GM21737 (cell line): ENCODE results near the gene PTCD2.
"Not testable (repeated sequence)": the region's sequence is repeated elsewhere in the genome, so short reads cannot be mapped to it uniquely, and the experiment has no call there.

Experiments used
- ATAC-seq: cut with Tn5 transposase; IDR thresholded peaks from one replicate; pipeline ENCODE4 v1.9.1; 2021; ENCODE audit warnings: mild to moderate bottlenecking, moderate library complexity; ENCODE audit not compliant: unreplicated experiment

Gene PTCD2

DNA sequence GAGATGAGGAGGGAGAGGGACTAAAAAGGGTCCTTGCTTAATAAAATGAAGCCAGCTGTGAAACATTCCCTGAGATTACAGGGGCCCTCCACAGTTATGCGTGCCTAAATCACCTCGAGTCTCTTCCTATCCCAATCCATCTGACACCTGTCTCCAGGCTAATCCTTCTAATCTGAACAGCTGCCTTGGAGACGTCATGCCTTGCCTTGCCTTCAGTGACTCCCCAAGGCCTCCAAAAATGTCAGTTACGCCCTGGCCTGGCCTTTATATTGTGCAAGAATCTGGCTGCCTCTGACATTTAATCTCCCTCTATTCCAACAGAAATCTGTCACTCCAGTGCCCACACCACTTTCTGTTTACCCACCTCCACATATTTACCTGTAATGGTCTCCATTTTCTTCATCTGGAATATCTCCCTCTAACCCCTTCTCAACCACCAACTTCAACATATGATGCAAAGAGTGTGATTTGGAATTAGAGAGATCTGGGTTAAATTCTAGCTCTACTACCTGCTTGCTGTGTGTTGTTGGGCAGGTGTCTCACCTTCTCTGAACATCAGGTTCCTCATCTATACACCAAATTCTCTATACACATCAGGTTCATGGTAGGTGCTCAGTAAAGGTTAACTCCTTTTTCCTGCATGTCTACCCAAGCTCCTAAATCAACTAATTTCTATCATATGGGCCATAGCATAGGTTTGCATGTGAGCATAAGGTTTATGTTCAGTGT is 57.9 kb downstream of the PTCD2 start:
- no peak for ATAC-seq

- ATAC-seq: no peak
These were observed 58.6 kb downstream of the PTCD2 start for GRCh38 chr5:72378639-72379289.

DNA sequence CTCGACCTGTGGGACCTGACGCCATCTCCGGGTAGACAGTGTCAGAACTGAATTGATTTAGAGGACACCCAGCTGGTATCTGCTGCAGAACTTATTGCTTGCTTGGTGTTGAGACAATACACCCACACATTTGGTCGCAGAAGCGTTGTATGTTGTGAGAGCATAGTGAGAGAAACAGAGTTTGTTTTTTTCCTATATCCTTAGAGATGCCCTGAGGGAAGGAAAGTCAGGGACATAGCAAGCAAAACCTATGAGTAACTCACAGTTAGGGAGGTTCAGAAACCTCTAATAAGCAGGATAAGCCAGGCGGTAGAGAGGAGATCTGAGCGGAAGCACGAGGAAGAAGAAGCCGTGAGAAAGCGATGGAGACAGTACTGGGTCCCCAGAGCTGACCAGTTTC is 59.8 kb downstream of the PTCD2 start:
- ATAC-seq: no peak

- no peak for ATAC-seq
These were observed 60.5 kb downstream of the PTCD2 start for GRCh38 chr5:72380492-72381274.

GRCh38 chr5:72383280-72383679 is 63.1 kb downstream of the PTCD2 start:
- ATAC-seq: no peak

- no peak for ATAC-seq
These were observed 63.6 kb downstream of the PTCD2 start for GRCh38 chr5:72383726-72384125.

DNA sequence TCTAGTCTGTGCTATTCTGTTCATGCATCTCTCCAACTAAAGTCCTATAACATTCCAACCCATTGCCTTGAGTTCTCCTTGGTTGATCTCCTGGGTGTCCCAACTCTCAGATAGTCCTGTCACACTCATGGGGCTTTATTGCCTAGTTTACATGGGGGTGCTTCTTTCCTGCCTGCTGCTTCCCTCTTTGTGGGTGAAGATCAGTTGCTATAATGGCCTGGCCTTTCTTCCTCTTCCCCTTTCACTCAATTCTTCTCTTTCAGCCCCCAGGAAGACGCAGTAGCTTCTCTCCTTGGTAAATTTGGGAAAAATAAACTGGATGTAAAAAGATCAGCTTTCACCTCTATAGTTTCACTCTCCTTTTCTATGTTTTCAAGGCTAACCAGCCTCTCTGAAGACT is 66.5 kb downstream of the PTCD2 start:
- no peak for ATAC-seq

DNA sequence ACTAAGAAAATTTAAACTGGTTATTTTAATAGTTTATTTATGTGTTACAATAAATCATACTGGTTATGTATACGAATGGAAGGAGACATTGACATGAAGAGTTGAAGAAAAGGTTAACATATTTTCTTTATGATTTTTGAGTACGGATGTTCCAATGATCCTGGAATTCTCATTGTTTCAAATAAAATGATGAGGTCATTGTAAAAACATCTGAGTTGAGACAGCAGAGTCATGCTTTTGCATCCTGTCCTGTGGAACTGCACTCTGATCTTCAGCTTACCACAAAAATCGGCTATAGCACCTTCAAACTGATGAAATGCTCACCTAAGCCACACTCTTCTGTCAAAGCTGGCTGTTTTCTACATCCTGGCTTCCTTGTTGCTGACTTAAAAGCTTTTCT is 67.8 kb downstream of the PTCD2 start:
- ATAC-seq: no peak

- ATAC-seq: no peak
These were observed 68.5 kb downstream of the PTCD2 start for GRCh38 chr5:72388646-72389045.

DNA sequence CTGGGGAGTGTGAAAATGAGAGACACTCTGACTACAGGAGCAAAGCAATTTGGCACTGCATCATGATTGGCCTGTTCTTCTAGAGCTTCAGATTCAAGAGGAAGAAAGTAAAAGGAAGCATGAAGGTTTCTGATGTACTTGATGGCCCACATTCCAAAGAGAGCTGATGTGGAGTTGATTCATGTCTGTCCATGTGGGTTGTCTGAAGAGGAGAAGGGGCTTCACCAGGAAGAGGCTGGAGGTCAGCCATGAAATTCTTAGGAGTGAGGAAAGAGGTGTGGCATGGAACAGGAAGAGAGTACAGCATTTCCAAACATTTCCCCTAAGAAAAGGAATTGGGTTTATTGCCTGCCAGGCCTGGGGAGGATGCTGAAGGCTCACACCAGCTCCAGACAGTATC is 70.7 kb downstream of the PTCD2 start:
- no peak for ATAC-seq

GRCh38 chr5:72392326-72392733 is 72.2 kb downstream of the PTCD2 start:
- ATAC-seq: no peak

DNA sequence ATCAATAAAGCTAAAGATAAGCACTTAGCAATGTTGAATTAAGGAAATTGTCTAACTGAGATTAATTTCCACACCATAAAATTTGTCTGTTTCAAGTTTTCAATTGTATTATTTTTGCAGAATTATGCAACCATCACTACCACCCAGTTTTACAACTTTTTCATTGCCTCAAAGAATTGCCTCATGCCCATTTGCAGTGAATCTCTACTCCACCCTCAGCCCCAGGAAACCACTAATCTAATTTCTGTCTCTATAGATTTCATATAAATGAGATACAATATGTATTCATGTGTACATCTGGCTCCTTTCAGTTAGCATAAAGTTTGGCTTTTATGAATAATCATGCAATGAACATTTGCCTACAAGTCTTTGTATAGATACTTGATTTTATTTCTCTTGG is 72.9 kb downstream of the PTCD2 start:
- ATAC-seq: no peak

- ATAC-seq: no peak
These were observed 74.5 kb downstream of the PTCD2 start for GRCh38 chr5:72394688-72395087.

DNA sequence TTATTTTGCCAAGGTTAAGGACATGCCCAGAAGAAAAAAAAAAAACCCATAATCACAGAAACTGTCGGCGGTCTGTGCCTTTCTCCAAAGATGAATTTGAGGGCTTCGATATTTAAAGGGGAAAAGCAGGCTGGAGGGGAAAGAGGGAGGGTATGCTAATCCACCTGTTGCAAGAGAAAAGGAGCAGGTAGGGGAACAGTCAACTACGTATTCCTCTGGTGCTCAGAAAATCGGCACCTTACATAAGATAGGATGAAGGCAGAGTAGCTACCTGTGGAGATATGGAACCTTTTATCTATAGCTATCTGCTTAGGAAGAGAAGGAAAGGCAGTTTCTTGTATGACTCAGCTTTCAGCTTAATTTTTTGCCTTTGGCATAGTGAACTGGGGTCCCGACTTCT is 77.7 kb downstream of the PTCD2 start:
- no peak for ATAC-seq

GRCh38 chr5:72400950-72401349 is 80.8 kb downstream of the PTCD2 start:
- ATAC-seq: no peak

GRCh38 chr5:72402381-72402890 is 82.3 kb downstream of the PTCD2 start:
- ATAC-seq: no peak

- no peak for ATAC-seq
These were observed 82.9 kb downstream of the PTCD2 start for GRCh38 chr5:72402959-72403628.

GRCh38 chr5:72404771-72405170 is 84.6 kb downstream of the PTCD2 start:
- not testable (repeated sequence) for ATAC-seq

GRCh38 chr5:72407078-72407477 is 86.9 kb downstream of the PTCD2 start:
- no peak for ATAC-seq

- no peak for ATAC-seq
These were observed 87.4 kb downstream of the PTCD2 start for GRCh38 chr5:72407541-72407940.

DNA sequence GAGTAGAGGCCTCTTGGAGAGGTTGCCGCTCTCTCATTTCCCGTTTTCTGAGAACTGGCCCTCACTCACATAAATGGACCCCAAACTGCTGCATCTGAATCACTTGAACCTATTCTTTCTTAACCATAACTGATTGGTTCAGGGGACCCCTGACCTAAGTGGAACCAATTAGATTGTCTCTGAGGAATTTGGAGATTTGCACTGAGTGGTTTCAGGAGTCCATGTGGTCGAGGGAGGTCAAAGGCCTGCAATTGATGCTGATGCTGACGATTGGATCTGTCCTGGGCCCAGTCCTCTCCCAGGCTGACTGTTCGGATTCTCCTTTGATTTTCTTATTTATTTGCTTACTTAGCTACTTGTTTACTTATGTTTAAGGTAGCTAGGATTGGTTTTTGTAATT is 88.0 kb downstream of the PTCD2 start:
- ATAC-seq: no peak
